DOHH2 (cell line): ENCODE measurements around the gene CPA5.

ENCODE experiments used
- H3F3A ChIP-seq: fragments of 200-600 bp; sonication (generic), shearing (Covaris generic); 2 replicates; pipeline ENCODE4 v1.6.0; 2016; ENCODE audit warnings: antibody characterized with exemption, mild to moderate bottlenecking; ENCODE audit not compliant: control insufficient read depth, insufficient read depth
- H3K27ac ChIP-seq: fragments of 200-600 bp; sonication (generic); 2 replicates; pipeline ENCODE4 v1.5.1; 2014; ENCODE audit warnings: low read depth, mild to moderate bottlenecking, low read length, moderate library complexity
- H3K27me3 ChIP-seq: fragments of 200-600 bp; sonication (generic); 2 replicates; pipeline ENCODE4 v1.6.1; 2014; ENCODE audit warnings: mild to moderate bottlenecking, low read length, mixed read lengths; ENCODE audit not compliant: control insufficient read depth
- H3K36me3 ChIP-seq: fragments of 200-600 bp; sonication (generic); 2 replicates; pipeline ENCODE4 v1.6.1; 2014; ENCODE audit warnings: mild to moderate bottlenecking, low read length, moderate library complexity, mixed read lengths; ENCODE audit not compliant: control insufficient read depth
- H3K4me1 ChIP-seq: fragments of 200-600 bp; sonication (generic); 2 replicates; pipeline ENCODE4 v1.6.1; 2014; ENCODE audit warnings: mild to moderate bottlenecking, low read length, mixed read lengths; ENCODE audit not compliant: control insufficient read depth
- H3K4me2 ChIP-seq: fragments of 200-600 bp; sonication (generic); 2 replicates; pipeline ENCODE4 v1.6.0; 2014; ENCODE audit warnings: mild to moderate bottlenecking, low read length, moderate library complexity
- H3K4me3 ChIP-seq: fragments of 200-600 bp; sonication (generic); 2 replicates; pipeline ENCODE4 v1.5.1; 2014; ENCODE audit warnings: mild to moderate bottlenecking, low read length, mixed read lengths
- H3K79me2 ChIP-seq: fragments of 200-600 bp; sonication (generic); 2 replicates; pipeline ENCODE4 v1.6.1; 2014; ENCODE audit warnings: mild to moderate bottlenecking, low read length, mixed read lengths; ENCODE audit not compliant: control insufficient read depth
- H3K9me2 ChIP-seq: fragments of 200-600 bp; sonication (generic); replicated peaks from 2 replicates; pipeline ENCODE4 v1.6.1; 2014; ENCODE audit warnings: mild to moderate bottlenecking, low read length, mixed read lengths; ENCODE audit not compliant: control insufficient read depth
- H3K9me3 ChIP-seq: fragments of 200-600 bp; sonication (generic); 2 replicates; pipeline ENCODE4 v1.6.1; 2014; ENCODE audit warnings: antibody characterized with exemption, low read length, mixed read lengths; ENCODE audit not compliant: control insufficient read depth, insufficient read depth
- H4K20me1 ChIP-seq: fragments of 200-600 bp; sonication (generic); 2 replicates; pipeline ENCODE4 v1.6.0; 2014; ENCODE audit warnings: low read depth, mild to moderate bottlenecking, antibody characterized with exemption, low read length, moderate library complexity; ENCODE audit not compliant: control insufficient read depth, insufficient read depth
- EZH2phosphoT487 ChIP-seq: fragments of 200-600 bp; sonication (generic); IDR thresholded peaks from 2 replicates; pipeline ENCODE4 v1.6.1; 2017; ENCODE audit warnings: borderline replicate concordance, mild to moderate bottlenecking, antibody characterized with exemption, low read length, moderate library complexity, mixed read lengths
- TF ChIP-seq, protein P1 (sequence below): fragments of 200-600 bp; sonication (generic); IDR thresholded peaks from one replicate; pipeline ENCODE4 v1.5.1; 2014; ENCODE audit warnings: antibody characterized with exemption, mild to moderate bottlenecking, low read depth, low read length; ENCODE audit not compliant: poor library complexity, severe bottlenecking

The CPA5 gene

DNA sequence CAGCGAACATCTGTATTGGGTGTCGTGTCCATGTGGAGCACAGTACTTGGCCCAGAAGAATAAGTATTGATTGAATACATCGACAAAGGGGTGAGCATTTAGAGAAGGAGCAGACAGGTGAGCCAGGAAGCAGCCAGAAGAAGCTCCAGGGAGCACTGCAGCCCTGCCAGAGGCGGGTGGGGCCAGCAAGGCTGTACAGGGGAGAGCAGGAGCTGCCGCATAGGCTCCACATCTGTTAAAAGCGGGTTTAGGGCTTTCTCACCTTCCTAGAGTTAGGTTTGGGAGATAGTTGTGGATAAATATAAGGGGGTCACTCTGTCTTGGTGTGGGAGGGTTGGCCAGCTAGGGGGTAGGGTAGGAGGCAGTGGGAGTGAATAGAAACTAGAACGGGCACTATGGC is 34.4 kb downstream of the CPA5 start:
- Histone ChIP-seq H3K4me1 (no peaks in the 10 kb centered on the region), H3K4me3 (no peak overlapping the region), H3K9me2 (no peaks in the 10 kb centered on the region), H3K9me3 (peaks cover 11% of the 10 kb centered on the region; the same call in 1 of the 2 replicates), H3K36me3 (no peaks in the 10 kb centered on the region), H3K27ac (no peak overlapping the region), H3K27me3 (no peaks in the 10 kb centered on the region), H4K20me1 (no peaks in the 10 kb centered on the region), H3K79me2 (no peaks in the 10 kb centered on the region), H3F3A (no peaks in the 10 kb centered on the region), H3K4me2 (no peak overlapping the region)
- TF ChIP-seq, protein P1, sequence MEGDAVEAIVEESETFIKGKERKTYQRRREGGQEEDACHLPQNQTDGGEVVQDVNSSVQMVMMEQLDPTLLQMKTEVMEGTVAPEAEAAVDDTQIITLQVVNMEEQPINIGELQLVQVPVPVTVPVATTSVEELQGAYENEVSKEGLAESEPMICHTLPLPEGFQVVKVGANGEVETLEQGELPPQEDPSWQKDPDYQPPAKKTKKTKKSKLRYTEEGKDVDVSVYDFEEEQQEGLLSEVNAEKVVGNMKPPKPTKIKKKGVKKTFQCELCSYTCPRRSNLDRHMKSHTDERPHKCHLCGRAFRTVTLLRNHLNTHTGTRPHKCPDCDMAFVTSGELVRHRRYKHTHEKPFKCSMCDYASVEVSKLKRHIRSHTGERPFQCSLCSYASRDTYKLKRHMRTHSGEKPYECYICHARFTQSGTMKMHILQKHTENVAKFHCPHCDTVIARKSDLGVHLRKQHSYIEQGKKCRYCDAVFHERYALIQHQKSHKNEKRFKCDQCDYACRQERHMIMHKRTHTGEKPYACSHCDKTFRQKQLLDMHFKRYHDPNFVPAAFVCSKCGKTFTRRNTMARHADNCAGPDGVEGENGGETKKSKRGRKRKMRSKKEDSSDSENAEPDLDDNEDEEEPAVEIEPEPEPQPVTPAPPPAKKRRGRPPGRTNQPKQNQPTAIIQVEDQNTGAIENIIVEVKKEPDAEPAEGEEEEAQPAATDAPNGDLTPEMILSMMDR = no peak
- TF ChIP-seq EZH2phosphoT487 = no peak

DNA sequence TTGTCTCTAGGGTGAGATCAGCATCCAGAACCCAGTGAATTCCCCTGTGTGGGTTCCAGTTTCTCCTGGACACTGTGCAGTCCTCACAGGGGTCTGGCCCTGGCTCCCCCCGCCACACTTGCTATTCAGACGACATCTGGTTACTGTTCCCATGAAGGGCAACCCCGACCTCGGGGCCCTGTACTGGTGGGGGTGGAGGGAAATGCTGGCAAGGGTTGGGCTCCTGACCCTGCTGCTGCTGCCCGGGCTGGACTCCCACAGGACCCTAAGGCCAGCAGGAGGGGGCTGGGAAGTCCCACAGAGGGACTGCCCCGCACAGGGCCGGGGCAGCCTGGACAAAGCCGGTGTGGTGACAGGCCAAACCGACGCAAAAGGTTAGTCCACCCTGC is 34.9 kb downstream of the CPA5 start:
- no peak overlapping the region for H3K4me3 ChIP-seq
- H3K4me1 ChIP-seq = no peaks in the 10 kb centered on the region
- peaks cover 11% of the 10 kb centered on the region; the same call in 1 of the 2 replicates for H3K9me3 ChIP-seq
- no peaks in the 10 kb centered on the region for H3K27me3 ChIP-seq
- H3K27ac ChIP-seq = no peak overlapping the region
- TF ChIP-seq EZH2phosphoT487 = no peak
- TF ChIP-seq, protein P1 = no peak
- H4K20me1 ChIP-seq = no peaks in the 10 kb centered on the region
- no peaks in the 10 kb centered on the region for H3K36me3 ChIP-seq
- no peaks in the 10 kb centered on the region for H3K79me2 ChIP-seq
- H3K9me2 ChIP-seq = no peaks in the 10 kb centered on the region
- no peak overlapping the region for H3K4me2 ChIP-seq
- H3F3A ChIP-seq = no peaks in the 10 kb centered on the region

DNA sequence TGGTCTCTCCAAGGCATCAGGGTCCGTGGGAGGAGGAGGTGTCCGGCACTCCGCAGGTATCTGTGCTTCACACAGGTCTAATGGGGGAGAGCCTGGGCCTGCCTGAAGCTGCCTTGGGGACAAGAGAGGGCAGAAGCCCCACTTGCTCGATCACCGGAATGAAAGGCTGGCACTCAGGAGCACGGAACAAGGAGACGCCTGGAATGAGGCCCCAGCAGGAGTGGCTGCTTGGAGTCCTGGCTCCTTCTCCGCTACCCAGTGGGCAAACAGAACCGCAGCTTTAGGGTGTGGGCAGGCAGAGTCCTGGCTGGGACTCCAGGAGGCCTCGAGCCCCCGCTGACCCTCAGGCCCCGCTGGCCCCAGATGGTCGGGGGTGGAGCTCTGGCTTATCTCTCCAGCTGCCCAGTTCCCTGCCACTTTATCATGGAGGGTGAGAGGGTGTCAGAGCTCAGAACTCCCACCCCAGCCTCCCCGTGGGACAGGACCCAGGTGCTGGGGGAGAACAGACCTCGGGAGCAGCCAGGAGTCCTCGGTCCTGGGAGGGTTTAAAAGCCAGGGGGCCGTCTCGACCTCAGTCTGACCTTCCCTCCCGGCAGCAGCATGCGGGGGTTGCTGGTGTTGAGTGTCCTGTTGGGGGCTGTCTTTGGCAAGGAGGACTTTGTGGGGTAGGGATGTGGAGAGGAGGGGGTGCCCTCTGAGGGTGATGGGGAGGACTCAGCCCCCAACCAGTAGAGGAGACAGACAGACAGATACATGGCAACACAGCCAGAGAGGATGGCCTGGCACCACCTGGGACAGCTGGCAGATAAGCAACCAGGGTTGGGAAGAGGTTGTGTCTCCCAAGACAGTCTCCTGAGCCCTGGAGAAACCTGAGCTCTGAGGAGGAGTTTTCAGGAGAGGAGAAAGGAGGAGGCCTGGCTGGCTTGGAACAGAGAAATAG is 35.6 kb downstream of the CPA5 start, which contains the start of gene CPA1:
Gene CPA1 (plus strand): TSS at position 574 of the 940 bp plus-strand sequence. CDS start 27 bp downstream, at position 601.
- Histone ChIP-seq H3K4me1 (no peaks in the 10 kb centered on the region), H3K36me3 (no peaks in the 10 kb centered on the region), H3K27ac (no peak within 1 kb of the TSS), H3K9me2 (no peaks in the 10 kb centered on the region), H3K4me2 (no peak within 1 kb of the TSS), H4K20me1 (no peaks in the 10 kb centered on the region), H3K79me2 (no peaks in the 10 kb centered on the region), H3F3A (no peaks in the 10 kb centered on the region), H3K27me3 (no peaks in the 10 kb centered on the region), H3K9me3 (peaks cover 11% of the 10 kb centered on the region; the same call in 1 of the 2 replicates), H3K4me3 (no peak within 1 kb of the TSS)
- TF ChIP-seq, protein P1 = no peak
- TF ChIP-seq EZH2phosphoT487 = no peak
